ENCODE results near the gene SYT1.
"Not testable (repeated sequence)": the region's sequence is repeated elsewhere in the genome, so short reads cannot be mapped to it uniquely, and the experiment has no call there.

Gene SYT1

DNA sequence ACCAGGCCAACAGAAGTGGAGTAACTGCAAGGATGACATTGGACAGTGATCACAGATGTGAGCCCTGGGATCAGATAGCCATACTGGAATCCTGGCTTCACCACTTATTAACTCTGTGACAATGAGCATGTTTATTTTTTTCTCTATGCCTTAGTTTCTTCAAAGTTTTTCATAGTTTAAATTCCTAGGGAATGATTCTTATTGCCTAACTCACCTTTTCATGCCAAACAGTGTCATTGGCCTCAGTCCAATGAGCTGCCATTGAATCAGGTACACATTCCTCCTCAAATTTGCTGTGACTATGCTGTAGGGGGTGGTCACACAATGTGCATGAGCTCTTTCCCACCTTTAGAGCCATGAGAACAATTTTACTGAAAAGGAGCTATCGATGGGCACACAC lies 342.3 kb downstream of the SYT1 start:
- no peak for DNase-seq (ENCODE audit: low read depth)
- TF ChIP-seq, protein P1, sequence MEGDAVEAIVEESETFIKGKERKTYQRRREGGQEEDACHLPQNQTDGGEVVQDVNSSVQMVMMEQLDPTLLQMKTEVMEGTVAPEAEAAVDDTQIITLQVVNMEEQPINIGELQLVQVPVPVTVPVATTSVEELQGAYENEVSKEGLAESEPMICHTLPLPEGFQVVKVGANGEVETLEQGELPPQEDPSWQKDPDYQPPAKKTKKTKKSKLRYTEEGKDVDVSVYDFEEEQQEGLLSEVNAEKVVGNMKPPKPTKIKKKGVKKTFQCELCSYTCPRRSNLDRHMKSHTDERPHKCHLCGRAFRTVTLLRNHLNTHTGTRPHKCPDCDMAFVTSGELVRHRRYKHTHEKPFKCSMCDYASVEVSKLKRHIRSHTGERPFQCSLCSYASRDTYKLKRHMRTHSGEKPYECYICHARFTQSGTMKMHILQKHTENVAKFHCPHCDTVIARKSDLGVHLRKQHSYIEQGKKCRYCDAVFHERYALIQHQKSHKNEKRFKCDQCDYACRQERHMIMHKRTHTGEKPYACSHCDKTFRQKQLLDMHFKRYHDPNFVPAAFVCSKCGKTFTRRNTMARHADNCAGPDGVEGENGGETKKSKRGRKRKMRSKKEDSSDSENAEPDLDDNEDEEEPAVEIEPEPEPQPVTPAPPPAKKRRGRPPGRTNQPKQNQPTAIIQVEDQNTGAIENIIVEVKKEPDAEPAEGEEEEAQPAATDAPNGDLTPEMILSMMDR (conservative IDR thresholded peaks at IDR 0.05; ENCODE audit: low read depth, low read length) = no peak
- H3K4me3 ChIP-seq (ENCODE audit: low read depth, low read length) = no peak overlapping the region

DNA sequence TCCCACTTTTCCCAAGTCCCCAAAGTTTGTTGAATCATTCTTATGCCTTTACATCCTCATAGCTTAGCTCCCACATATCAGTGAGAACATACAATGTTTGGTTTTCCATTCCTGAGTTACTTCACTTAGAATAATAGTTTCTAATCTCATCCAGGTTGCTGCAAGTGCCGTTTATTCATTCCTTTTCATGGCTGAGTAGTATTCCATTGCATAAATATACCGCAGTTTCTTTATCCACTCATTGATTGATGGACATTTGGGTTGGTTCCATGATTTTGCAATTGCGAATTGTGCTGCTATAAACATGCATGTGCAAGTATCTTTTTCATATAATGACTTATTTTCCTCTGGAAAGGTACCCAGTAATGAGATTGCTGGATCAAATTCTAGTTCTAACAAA lies 345.8 kb downstream of the SYT1 start:
- not testable (repeated sequence) for DNase-seq (ENCODE audit: low read depth); H3K4me3 ChIP-seq (ENCODE audit: low read depth, low read length)

DNA sequence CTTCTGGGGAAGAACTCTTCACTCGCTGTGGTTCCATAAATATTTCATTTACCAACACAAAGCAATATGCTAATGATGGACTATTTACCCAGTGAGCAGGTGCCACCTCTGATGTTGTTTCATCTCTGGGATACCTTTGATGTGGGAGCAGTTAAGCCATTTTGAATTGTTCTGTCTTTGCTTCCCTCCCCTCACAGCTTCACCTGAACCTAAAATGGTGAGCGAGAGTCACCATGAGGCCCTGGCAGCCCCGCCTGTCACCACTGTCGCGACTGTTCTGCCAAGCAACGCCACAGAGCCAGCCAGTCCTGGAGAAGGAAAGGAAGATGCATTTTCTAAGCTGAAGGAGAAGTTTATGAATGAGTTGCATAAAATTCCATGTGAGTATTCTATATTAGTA lies 352.7 kb downstream of the SYT1 start:
- TF ChIP-seq, protein P1 (conservative IDR thresholded peaks at IDR 0.05; ENCODE audit: low read depth, low read length) = no peak
- DNase-seq (ENCODE audit: low read depth) = no peak
- no peak overlapping the region for H3K4me3 ChIP-seq (ENCODE audit: low read depth, low read length)

DNA sequence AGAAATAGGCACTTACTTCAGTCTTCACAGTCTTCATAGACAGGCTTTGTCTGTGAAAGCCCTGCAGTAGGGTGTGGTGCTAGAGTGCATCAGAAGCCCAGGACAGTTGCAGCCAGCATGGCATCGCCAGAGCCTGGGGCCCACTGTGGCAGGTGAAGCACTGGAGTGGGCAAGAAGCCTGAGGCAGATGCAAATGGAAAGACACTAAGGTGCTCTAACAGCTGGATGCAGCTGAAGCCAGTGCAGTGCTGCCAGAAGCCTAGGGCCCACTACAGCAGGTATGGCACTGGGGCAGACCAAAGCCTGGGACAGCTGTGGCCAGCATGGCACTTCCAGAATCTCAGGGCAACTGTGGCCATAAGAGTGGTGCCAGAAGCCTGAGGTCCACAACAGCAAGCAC lies 358.6 kb downstream of the SYT1 start:
- no peak for DNase-seq (ENCODE audit: low read depth)
- H3K4me3 ChIP-seq (ENCODE audit: low read depth, low read length) = no peak overlapping the region
- TF ChIP-seq, protein P1 (conservative IDR thresholded peaks at IDR 0.05; ENCODE audit: low read depth, low read length) = no peak

DNA sequence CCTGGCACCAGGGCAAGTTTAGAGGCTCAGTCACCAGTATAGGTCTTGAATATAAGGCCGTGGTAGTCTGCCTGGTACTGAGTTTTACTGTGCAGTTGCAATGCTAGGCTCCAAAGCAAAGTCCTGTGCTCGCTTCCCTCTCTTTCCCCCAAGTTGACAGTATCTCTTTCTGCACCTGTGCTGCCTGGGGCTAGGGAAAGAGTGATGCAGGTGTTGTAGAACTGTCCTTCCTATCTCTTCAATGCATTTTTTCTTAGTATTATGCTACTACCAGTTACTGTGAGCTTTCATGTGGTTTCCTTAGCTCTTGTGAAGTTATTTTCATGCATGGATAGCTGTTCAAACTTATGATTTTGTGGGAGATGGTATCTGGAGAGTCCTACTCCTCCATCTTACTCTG lies 359.2 kb downstream of the SYT1 start:
- H3K4me3 ChIP-seq (ENCODE audit: low read depth, low read length) = no peak overlapping the region
- no peak for DNase-seq (ENCODE audit: low read depth)

DNA sequence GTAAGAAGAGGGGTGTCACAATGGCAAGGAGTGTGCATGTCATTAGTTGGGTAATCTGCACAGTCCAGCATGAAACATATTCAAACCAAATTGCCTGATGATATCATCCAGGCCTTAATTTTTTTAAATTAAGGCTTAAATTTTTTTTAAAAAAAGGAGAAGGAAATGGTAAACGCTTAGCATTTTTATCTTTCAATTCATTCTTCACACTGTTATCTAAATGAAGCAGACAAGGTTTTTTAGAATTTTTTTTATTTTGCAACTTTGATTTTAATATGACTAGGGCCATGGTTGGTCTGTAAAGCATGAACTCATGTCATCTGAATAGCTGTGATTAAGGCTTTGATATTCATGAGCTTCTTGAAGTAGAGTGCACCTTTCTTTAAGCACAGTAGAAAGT lies 362.5 kb downstream of the SYT1 start:
- TF ChIP-seq, protein P1 (conservative IDR thresholded peaks at IDR 0.05; ENCODE audit: low read depth, low read length) = no peak
- no peak overlapping the region for H3K4me3 ChIP-seq (ENCODE audit: low read depth, low read length)
- DNase-seq (ENCODE audit: low read depth) = no peak

More for the DNA sequence above, 359.2 kb downstream of the SYT1 start:
- TF ChIP-seq, protein P1 (conservative IDR thresholded peaks at IDR 0.05; ENCODE audit: low read depth, low read length) = no peak

DNA sequence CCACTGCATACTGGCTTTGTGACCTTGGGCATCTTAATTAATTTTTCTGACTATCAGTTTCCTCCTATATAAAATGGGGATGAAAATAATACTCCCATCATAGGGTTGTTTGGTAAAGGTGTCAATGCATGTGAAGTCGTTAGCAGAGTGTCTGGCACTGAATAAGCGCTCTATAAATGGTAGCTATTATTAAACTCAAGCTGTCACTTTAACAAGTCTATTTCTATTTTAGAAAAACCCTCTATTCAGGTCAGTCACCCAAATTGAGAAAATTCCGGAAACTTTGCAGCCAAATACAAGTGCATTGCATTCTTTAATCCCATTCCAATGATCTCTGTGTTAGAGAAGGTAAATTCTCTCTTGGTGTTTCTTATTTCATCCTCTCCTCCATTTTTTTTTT lies 363.1 kb downstream of the SYT1 start:
- TF ChIP-seq, protein P1 (conservative IDR thresholded peaks at IDR 0.05; ENCODE audit: low read depth, low read length) = no peak
- no peak overlapping the region for H3K4me3 ChIP-seq (ENCODE audit: low read depth, low read length)
- no peak for DNase-seq (ENCODE audit: low read depth)

DNA sequence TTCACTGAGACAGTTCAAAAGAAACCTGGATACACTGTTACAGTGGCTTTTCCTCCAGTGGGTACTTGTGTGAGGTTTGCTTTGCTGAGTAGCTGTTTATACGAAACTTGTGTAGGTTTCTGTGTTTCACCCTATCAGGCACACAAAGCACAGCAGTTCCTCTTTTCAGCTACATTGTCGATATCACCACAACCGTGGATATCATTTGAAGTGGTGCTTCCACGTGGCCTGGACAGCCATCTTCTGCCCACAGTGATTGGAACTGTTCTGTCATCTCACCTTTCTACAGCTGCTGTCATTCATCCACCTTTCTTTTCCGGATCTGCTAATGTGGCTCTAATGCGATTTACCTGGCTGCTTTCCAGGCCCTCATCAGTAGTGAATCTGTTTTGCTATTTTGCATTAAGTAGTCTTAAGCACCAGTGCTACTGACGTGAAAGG lies 368.8 kb downstream of the SYT1 start:
- no peak overlapping the region for H3K4me3 ChIP-seq (ENCODE audit: low read depth, low read length)
- TF ChIP-seq, protein P1 (conservative IDR thresholded peaks at IDR 0.05; ENCODE audit: low read depth, low read length) = no peak
- DNase-seq (ENCODE audit: low read depth) = no peak
